GM12891 (cell line): ENCODE data around the gene VPS13D.

ENCODE experiments used
- DNase-seq: peaks from one replicate; pipeline ENCODE4 v3.0.0; 2011; ENCODE audit warnings: low spot score; ENCODE audit not compliant: insufficient read length
- FAIRE-seq: peaks from 2 replicates; lab custom pipeline; 2011; peaks lifted over from hg19 to GRCh38; lab: Jason Lieb, UNC
- PAX5 ChIP-seq: IDR thresholded peaks from 2 replicates; pipeline ENCODE4 v1.6.1; 2011; ENCODE audit warnings: low read length, moderate library complexity, mild to moderate bottlenecking; ENCODE audit not compliant: insufficient read depth, severe bottlenecking
- POLR2A ChIP-seq: IDR thresholded peaks from 2 replicates; pipeline ENCODE4 v1.6.1; 2011; ENCODE audit warnings: low read depth, low read length, control low read depth
- POLR2AphosphoS5 ChIP-seq: IDR thresholded peaks from 2 replicates; pipeline ENCODE4 v1.6.1; 2011; ENCODE audit warnings: low read depth, low read length, control low read depth
- POU2F2 ChIP-seq: IDR thresholded peaks from 2 replicates; pipeline ENCODE4 v1.6.1; 2011; ENCODE audit warnings: low read depth, mild to moderate bottlenecking, control low read depth, low read length, moderate library complexity
- SPI1 ChIP-seq: IDR thresholded peaks from 2 replicates; pipeline ENCODE4 v1.6.1; 2011; ENCODE audit warnings: low read depth, low read length, control low read depth
- TAF1 ChIP-seq: IDR thresholded peaks from 2 replicates; pipeline ENCODE4 v1.6.1; 2011; ENCODE audit warnings: low read depth, low read length, control low read depth

The VPS13D gene

GRCh38 chr1:12441414-12442105 lies 211.7 kb downstream of the VPS13D start:
- no peak for FAIRE-seq
- DNase-seq, result no peak

GRCh38 chr1:12442217-12442616 lies 212.4 kb downstream of the VPS13D start:
- TF ChIP-seq POU2F2 (no peak), SPI1 (no peak), POLR2AphosphoS5 (no peak), TAF1 (no peak), PAX5 (no peak), POLR2A (no peak)
- DNase-seq, result no peak
- no peak for FAIRE-seq

More at GRCh38 chr1:12441414-12442105, 211.7 kb downstream of the VPS13D start:
- TF ChIP-seq PAX5 (no peak), POLR2A (no peak), TAF1 (no peak), POLR2AphosphoS5 (no peak), SPI1 (no peak), POU2F2 (no peak)

DNA sequence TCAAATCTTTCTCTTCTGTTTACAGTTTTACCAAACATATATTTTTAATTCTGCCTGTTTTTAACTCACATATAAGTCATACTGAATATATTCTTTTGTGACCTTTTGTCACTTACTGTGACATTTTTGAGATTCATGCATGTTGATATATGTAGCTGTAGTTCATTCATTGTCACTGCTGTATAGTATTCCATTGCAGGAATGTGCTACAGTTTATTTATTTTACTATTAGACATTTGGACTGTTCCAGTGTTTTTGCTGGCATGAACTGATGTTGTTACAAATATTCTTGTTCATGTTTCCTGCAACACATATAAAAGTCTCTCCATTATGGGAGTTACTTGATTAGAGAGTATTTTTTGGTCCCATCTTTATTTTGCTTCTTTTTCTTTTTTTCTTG lies 213.3 kb downstream of the VPS13D start:
- no peak for TF ChIP-seq POU2F2
- TF ChIP-seq POLR2A, result no peak
- FAIRE-seq (no peak), DNase-seq (no peak)

DNA sequence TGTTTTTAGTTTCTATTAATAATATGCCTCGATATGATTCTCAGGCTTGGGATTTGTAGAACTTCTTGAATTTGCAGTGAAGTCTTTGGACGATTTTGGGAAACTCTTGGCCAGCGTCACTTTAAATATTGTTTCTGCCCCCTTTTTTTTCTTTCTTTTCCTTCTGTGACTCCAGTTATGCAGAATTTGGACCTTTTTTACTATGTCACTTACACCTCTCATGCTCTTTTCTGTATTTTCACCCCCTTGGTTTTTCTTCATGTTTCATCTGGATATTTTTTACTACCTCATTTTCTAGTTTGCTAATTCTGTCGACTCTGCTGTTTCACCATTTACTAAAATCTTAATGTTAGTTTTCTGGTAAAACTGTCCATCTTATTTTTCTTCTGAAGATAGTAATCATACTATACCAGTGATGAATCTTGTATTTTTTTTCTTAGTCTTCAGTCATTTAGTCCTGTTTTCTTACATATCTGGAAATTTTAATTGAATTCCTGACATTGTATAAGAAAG lies 214.6 kb downstream of the VPS13D start:
- DNase-seq (no peak), FAIRE-seq (no peak)
- TF ChIP-seq POU2F2 (no peak), POLR2A (no peak), POLR2AphosphoS5 (no peak), TAF1 (no peak), SPI1 (no peak), PAX5 (no peak)

DNA sequence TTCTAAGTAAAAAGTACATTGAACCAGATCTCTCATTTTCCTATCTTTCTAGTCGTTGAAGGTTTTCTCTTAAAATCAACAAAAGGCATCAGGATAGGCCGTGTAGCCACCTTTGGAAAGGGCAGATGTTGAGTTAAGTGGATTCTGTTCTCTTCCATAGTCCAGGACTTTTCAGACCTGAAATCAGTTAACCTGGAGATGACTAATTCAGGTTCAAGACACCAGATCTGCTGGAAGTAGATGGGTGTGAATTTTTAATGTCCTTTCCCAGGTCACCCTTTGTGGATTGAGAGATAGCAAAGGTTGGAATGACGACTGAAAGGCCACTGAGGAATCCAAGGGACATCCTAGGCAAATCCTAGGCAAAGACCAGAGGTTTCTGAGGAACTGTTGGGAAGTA lies 215.4 kb downstream of the VPS13D start:
- no peak for FAIRE-seq
- TF ChIP-seq POU2F2 (no peak), POLR2AphosphoS5 (no peak), TAF1 (no peak), POLR2A (no peak), PAX5 (no peak), SPI1 (no peak)
- no peak for DNase-seq

DNA sequence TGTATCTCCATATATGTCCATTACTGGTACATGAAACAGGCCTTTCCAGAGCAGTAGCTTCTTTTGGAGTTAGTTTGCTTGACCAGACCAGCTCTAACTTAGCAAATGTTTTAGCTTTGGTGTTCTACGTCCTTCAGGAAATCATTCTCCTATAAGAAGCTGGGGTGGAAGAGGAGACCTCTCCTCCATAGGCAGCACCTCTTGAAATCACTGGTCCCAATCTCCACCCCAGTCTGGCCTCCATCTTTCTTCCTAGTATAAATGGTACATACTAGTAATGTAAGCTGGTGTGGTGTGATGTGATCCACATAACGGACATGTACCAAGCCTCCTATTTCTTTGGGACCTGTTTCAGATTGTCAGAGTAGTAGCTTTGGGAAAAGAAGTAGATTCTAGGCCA lies 216.8 kb downstream of the VPS13D start:
- no peak for DNase-seq
- FAIRE-seq, result no peak
- TF ChIP-seq SPI1, result no peak

DNA sequence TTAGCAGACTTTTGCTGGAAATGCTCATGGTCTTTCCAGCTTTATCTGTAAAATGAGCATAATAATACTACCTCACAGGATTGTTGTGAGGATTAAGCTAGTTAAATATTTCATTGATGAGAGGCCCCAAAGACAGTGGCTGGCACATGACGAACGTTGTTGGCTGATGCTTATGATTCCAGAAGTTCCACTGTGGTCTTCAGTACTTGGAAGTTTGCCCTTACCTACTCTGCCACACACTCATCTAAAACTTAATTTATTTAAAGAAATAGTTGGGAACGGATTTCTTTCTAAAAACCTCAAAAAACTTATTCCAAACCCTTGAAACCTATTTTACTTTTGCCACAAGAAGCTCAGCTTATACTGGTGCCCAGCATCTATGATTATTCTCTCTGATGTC lies 217.5 kb downstream of the VPS13D start:
- TF ChIP-seq POLR2AphosphoS5 (no peak), SPI1 (no peak), PAX5 (no peak), POLR2A (no peak), POU2F2 (no peak), TAF1 (no peak)
- FAIRE-seq (no peak), DNase-seq (no peak)

- no peak for TF ChIP-seq SPI1
- TF ChIP-seq PAX5, result no peak
- TF ChIP-seq POLR2AphosphoS5, result no peak
- TF ChIP-seq POU2F2, result no peak
- no peak for TF ChIP-seq POLR2A
- TF ChIP-seq TAF1, result no peak
- DNase-seq (no peak), FAIRE-seq (no peak)
These were observed 218.1 kb downstream of the VPS13D start for GRCh38 chr1:12447849-12448312.

DNA sequence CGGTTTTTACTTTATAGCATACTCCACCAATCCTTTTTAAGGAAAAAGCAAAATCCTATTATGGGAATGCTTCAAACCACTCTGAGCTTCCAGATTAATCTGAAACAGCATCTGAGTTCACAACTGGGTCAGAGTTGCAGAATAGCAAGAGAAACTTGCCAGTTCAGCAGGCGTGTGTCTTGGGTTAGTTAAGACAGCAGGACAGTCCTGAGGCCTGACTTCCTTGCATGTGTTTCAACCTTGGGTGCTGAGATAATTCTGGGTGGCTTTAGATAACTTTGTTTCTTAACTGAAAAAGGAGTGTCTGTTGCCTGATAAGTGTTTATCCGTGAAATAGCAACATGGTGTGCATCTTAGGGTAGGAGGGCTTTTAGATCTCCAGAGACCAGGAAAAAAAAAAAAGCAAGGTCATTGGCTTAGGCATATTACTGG lies 218.9 kb downstream of the VPS13D start:
- no peak for DNase-seq
- no peak for FAIRE-seq
- no peak for TF ChIP-seq POLR2AphosphoS5
- TF ChIP-seq POU2F2, result no peak
- no peak for TF ChIP-seq POLR2A
- no peak for TF ChIP-seq TAF1
- TF ChIP-seq SPI1, result no peak
- TF ChIP-seq PAX5, result no peak
